Measurements from ENCODE around the gene EZH2.
A peak's percentile ranks its signal among the peaks of the same experiment; 100 is the strongest.

EZH2 gene

GRCh38 chr7:148884049-148884298 is at the start of gene EZH2:
EZH2 (minus strand) TSS chr7:148884291; CDS start chr7:148847298, 36,993 bp downstream.
- no peak for DNase-seq

- DNase-seq, result no peak
Observed at GRCh38 chr7:148931470-148931869, 47.4 kb upstream of the EZH2 start.

DNA sequence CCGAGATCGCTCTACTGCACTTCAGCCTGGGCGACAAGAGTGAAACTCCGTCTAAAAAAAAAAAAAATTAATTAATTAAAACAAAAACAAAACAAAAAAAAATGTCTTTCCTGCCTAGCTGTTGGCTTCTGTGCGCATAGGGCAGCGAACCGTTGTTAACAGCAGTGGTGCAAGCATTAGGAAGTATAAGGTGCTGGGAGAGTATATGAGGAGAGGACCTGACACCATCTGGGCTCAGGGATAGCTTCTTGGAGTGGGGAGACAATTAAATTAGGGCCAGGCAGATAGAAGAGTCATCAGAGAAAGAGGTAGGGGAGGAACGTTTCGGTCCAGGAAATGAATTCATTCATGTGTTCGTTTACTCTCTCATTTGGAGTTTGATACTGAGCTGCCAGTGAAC is 46.2 kb upstream of the EZH2 start:
- no peak for DNase-seq

GRCh38 chr7:148929176-148929575 is 45.1 kb upstream of the EZH2 start:
- DNase-seq, result no peak

- peak; percentile 79 for DNase-seq
Observed at GRCh38 chr7:148927123-148928045, 43.3 kb upstream of the EZH2 start.

DNA sequence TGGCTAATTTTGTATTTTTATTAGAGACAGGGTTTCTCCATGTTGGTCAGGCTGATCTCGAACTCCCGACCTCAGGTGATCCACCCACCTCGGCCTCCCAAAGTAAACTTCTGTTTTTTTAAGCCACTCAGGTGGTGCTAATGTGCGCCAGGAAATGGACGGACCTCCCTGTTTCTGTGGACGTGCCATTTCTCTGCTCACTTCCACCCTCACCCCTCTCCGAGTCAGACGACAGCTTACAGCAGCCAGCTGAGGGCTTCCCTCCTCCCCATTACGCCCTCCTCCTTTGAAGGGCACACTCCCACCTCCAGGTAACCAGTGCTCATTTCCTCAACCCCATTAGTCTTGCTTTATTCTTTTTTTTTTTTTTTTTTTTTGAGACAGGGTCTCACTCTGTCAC is 41.7 kb upstream of the EZH2 start:
- no peak for DNase-seq

DNA sequence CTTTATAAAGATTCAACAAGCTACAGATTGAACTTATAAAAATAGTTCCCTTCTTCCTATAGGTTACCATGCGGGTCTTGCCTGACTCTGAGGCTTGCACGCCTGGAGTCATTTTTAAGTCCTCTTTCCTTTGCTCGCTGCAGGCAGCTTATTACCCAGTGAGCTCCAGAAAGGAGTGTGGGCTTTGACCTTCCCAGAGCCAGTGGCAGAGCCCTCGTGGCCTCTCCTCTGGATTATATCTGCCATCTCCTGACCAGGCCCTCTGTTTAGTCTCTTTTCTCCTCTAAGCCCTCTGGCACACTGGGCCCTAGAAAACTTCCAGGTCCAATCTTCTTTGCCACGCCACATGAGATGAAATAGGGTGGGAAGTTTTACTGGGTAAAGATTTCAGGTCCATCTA is 39.9 kb upstream of the EZH2 start:
- DNase-seq, result no peak

GRCh38 chr7:148921806-148922205 is 37.7 kb upstream of the EZH2 start:
- no peak for DNase-seq

- DNase-seq, result no peak
Observed at GRCh38 chr7:148921189-148921588, 37.1 kb upstream of the EZH2 start.

- no peak for DNase-seq
Observed at GRCh38 chr7:148919859-148920258, 35.8 kb upstream of the EZH2 start.

DNA sequence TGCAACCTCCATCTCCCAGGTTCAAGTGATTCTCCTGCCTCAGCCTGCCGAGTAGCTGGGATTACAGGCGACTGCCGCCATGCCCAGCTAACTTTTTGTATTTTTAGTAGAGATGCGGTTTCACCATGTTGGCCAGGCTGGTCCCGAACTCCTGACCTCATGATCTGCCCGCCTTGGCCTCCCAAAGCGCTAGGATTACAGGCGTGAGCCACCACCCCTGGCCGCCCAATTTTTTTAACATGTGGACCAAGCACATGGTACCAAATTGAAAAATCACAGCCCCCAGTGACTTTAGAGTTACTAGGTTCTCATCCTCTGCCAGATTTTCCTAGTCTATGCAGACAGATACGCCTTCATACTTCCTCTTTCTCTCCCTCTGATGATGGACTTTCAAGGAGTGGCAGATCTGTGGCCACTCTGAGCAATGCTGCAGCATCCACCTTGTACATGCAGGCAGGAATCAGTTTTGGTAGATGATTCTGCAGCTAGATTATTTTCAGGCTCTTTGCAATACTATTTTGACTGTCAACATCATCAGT is 34.0 kb upstream of the EZH2 start:
- DNase-seq, result no peak

GRCh38 chr7:148916186-148916585 is 32.1 kb upstream of the EZH2 start:
- no peak for DNase-seq

DNA sequence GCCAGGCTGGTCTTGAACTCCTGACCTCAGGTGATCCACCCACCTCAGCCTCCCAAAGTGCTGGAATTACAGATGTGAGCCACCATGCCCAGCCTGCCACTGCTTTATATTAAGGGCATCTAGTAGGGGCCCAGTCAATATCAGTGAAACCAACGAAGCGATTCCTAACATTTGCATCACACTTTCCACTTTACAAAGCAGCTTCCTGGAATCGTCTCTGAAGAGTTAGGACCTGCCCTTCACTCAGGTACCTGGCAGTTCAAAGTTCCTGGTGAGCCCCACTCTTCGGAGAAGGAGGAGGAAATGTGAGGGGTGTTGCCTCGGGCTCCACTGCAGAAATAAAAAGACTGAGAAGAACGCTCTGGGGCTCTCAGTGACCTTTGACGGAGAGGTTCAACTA is 31.1 kb upstream of the EZH2 start:
- no peak for DNase-seq

GRCh38 chr7:148914208-148914777 is 30.2 kb upstream of the EZH2 start:
- DNase-seq, result no peak

DNA sequence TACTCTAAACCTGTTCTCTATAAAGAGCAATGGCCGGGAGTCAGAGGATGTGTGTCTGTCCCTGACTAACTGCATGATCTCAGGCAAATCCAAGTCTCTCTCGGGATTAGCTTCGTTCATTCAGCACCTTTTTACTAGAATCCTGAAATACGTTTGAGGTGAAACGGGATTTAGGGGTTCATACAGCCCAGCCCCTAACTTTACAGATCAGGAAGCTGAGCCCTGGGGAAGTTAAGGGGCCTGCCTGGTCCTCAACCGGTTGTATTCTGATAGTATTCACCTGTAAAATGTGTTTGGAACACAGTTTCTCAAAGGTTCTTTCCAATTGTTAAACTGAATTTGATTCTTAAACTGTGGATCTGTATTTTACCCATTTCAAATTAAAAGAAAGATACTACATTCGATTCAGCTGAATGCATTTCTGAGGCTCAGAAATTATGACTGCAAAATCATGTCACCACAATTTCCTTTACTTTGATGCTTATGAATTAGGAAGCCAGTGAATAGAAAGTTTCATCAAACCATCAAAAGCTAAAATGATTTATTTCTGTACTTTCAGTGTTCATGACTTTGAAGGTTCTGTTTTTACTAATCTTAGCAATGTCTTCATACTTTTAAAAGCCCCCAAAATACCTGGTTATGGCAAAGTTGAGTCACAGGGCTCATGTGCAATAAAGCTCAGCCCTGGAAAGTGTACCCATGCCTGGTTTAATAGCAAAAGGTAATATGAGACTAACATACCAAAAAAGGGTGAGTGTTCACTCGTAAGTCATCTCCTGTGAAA is 28.9 kb upstream of the EZH2 start:
- DNase-seq, result no peak

GRCh38 chr7:148912151-148912550 is 28.1 kb upstream of the EZH2 start:
- DNase-seq, result no peak

- no peak for DNase-seq
Observed at GRCh38 chr7:148911626-148912025, 27.5 kb upstream of the EZH2 start.

GRCh38 chr7:148909568-148909967 is 25.5 kb upstream of the EZH2 start:
- DNase-seq, result no peak

GRCh38 chr7:148906707-148907498 is 22.8 kb upstream of the EZH2 start:
- DNase-seq, result no peak

DNA sequence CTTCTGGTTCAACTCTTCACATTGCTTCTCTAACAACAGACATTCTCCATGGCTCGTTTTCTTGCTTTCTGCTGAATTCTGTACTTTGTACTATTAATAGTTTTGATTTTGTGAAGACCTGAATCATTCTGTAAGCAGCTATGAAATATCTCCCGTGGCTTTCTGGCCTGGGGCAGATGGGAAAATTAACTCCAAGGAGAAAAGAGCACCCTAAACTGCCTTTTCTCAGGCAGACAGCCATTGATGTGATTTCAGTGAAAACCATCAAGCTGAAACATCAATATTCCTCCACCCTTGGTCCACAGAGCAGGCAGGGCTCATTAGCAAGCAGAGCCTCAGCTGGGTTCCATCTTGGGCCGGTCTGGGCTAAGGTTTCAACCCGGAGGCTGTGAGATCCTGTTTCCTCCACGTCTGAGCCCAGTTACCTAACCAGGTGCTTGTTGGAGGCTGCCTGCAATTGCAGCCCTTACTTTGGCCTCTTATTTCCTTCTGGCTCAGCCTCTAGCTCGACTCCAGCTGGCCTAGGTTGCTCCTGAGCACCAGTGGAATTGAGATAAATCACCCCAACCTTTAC is 21.1 kb upstream of the EZH2 start:
- no peak for DNase-seq

DNA sequence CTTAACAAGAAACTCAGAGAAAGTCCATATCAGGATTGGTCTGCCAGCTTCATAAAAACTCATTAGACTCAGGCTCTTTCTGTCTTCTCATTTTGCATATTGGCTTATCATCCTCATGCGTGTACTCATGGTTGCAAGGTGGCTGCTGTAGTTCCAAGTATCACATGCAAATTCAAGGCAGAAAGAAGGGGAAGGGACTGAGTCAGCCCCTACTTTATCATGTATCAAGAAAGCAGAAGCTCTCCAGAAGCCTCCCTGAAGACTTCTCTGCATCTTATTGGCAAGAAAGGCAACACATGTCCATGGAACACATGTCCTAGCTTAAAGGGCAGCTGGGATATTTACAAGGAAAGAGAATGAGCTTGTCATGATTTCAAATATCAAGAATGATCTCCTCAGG is 19.4 kb upstream of the EZH2 start:
- DNase-seq, result no peak

DNA sequence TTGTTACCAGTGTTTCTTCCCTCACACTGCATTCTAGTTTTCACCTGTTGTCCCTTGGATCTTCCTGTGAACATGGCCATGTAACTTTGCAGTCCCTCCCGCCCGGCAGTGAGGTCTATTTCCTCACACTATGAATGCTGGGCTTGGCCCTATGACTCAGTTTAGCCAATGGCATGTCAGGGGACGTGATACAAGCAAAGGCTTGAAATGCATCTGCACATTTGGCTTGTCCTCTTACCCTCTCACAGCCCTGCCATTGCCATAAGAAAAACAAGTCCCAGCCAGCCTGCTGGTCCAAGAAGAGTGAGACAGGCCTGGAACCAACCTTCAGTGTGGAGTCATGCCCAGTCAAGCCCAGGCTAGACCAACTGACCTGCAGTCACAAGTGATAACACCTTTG is 17.1 kb upstream of the EZH2 start:
- no peak for DNase-seq

Data from right forelimb (tissue), 1 donor.